HepG2 (cell line): ENCODE measurements around the gene PRRT2. TPM values are rescaled to one million over a fixed set of nuclear protein-coding genes. Genes with fewer than 3 reads are reported as not detected.

Source experiments
- ATF7 ChIP-seq, 2 experiments: fragments of 450-650 bp in 1 of 2; sonication (generic) in 1 of 2; formaldehyde crosslinking in 1 of 2; IDR thresholded peaks; 2 replicates each; pipeline versions ENCODE4 v1.4.0 to v1.6.1; 2016 to 2020; ENCODE audit warnings: antibody characterized with exemption in 1 of 2, mild to moderate bottlenecking in 1 of 2, missing genetic modification reagents in 1 of 2
- CREB3 ChIP-seq: sonication (generic); formaldehyde crosslinking; IDR thresholded peaks from 2 replicates; pipeline ENCODE4 v1.5.0; 2020; ENCODE audit warnings: missing genetic modification reagents
- HES4 ChIP-seq: sonication (generic); formaldehyde crosslinking; IDR thresholded peaks from 2 replicates; pipeline ENCODE4 v1.9.0; 2021; ENCODE audit warnings: mild to moderate bottlenecking, missing genetic modification reagents, borderline replicate concordance
- IRF9 ChIP-seq: sonication (generic); formaldehyde crosslinking; IDR thresholded peaks from 2 replicates; pipeline ENCODE4 v1.8.0; 2022; ENCODE audit warnings: missing genetic modification reagents, mild to moderate bottlenecking, borderline replicate concordance
- MAFF ChIP-seq: IDR thresholded peaks from 2 replicates; pipeline ENCODE4 v1.6.1; 2011; ENCODE audit warnings: low read depth, low read length, improper control_type of control experiment
- ZNF224 ChIP-seq: sonication (generic); formaldehyde crosslinking; IDR thresholded peaks from 2 replicates; pipeline ENCODE4 v1.5.0; 2020; ENCODE audit warnings: mild to moderate bottlenecking, missing genetic modification reagents
- ZNF3 ChIP-seq: IDR thresholded peaks from 2 replicates; pipeline ENCODE4 v1.7.0; 2017; ENCODE audit warnings: inconsistent platforms
- ZUFSP ChIP-seq: sonication (generic); formaldehyde crosslinking; IDR thresholded peaks from 2 replicates; pipeline ENCODE4 v1.9.0; 2021; ENCODE audit warnings: missing genetic modification reagents, mild to moderate bottlenecking, borderline replicate concordance
- polyA plus RNA-seq, 8 experiments: library from polyadenylated mRNA; depleted of rRNA in 3 of 8; stranded (reverse) in 7 of 8; unstranded in 1 of 8; fragments of >200 nt; fragmentation: Illumina TruSeq in 4 of 8; extraction: Trizol in 4 of 8; gene quantifications; 2 replicates each; pipeline versions ENCODE4 v1.2.1 to v1.2.3, GENCODE V29; 2011 to 2016; ENCODE audit warnings: low read depth in 4 of 8, missing spikeins in 1 of 8, mixed read lengths in 1 of 8; ENCODE audit not compliant: insufficient read depth in 1 of 8
- total RNA-seq, 5 experiments: library from RNA; depleted of rRNA; stranded (reverse); fragments of >200 nt; fragmentation: Illumina TruSeq; extraction: Trizol; gene quantifications; 2 replicates each; pipeline ENCODE4 v1.2.3, GENCODE V29; 2016; ENCODE audit warnings: low read depth in 1 of 5

PRRT2 gene
- total and polyA plus RNA-seq, 2 of the 13 experiments (the other 11 are each of a cell fraction or from before 2014, with no cell fraction given) = 0.51 to 1.1 TPM

- no peak for TF ChIP-seq ATF7 (IDR thresholded peaks at IDR 0.05)
- TF ChIP-seq ATF7 (CRISPR knock-in tag; IDR thresholded peaks at IDR 0.05) = no peak
- no peak for TF ChIP-seq ZNF3 (CRISPR knock-in tag)
- no peak for TF ChIP-seq IRF9 (CRISPR knock-in tag)
- TF ChIP-seq MAFF = no peak
- no peak for TF ChIP-seq HES4 (CRISPR knock-in tag)
- no peak for TF ChIP-seq CREB3 (CRISPR knock-in tag)
- no peak for TF ChIP-seq ZNF224 (CRISPR knock-in tag)
- no peak for TF ChIP-seq ZUFSP (CRISPR knock-in tag)
Measured at GRCh38 chr16:29763326-29763725, 48.7 kb upstream of the PRRT2 start (continued).
